K562 (cell line): Measurements from ENCODE around the gene TMEM163. TPM values are rescaled to one million over a fixed set of nuclear protein-coding genes. Genes with fewer than 3 reads are reported as not detected.

Experiments used
- ATAC-seq: fragments of 200-7000 bp; cut with Tn5 transposase; 3 replicates; pipeline ENCODE4 v1.9.1; 2020; ENCODE audit warnings: moderate library complexity
- BruUV-seq: library from RNA; stranded (reverse); fragments of 400-500 nt; replicated peaks from 2 replicates; lab custom pipeline; 2021; lab: Mats Ljungman, UMichigan
- CTCF ChIA-PET: fragments of 300-600 bp; formaldehyde crosslinking; extraction: SDS; loops from one replicate; lab custom pipeline; 2021; ENCODE audit warnings: low intra/inter-chr PET ratio; lab: Yijun Ruan, JAX
- POLR2A ChIA-PET: fragments of 300-600, 350-650 bp; sonication (Branson Sonifier 250); formaldehyde crosslinking; extraction: SDS; loops from one replicate; lab custom pipeline; 2021; ENCODE audit warnings: antibody characterized with exemption, inconsistent platforms; lab: Yijun Ruan, JAX
- DNase-seq, 4 experiments: peaks; one replicate each; pipeline versions ENCODE4 v3.0.0 to v3.0.0-alpha.2; 2011 to 2018; ENCODE audit warnings: low spot score in 3 of 4, mixed read lengths in 3 of 4; ENCODE audit errors: extremely low read depth in 1 of 4
- FAIRE-seq: peaks from 2 replicates; lab custom pipeline; 2011; peaks lifted over from hg19 to GRCh38; lab: Jason Lieb, UNC
- H2AFZ ChIP-seq: 2 replicates; pipeline ENCODE4 v1.6.0; 2011; ENCODE audit warnings: low read depth, low read length, control low read depth, inconsistent platforms
- H3K27ac ChIP-seq: fragments of 200-600 bp; 3 replicates; pipeline ENCODE4 v1.8.0; 2011; ENCODE audit warnings: low read depth, mild to moderate bottlenecking, control low read depth, inconsistent platforms, low read length, moderate library complexity, mixed read lengths; ENCODE audit errors: extremely low read depth
- H3K27me3 ChIP-seq, 2 experiments: fragments of 300-600 bp in 1 of 2; 2 replicates in 1 of 2; 3 replicates in 1 of 2; pipeline versions ENCODE4 v1.6.0 to v1.8.0; 2011; ENCODE audit warnings: inconsistent platforms in 2 of 2, low read length in 2 of 2, mild to moderate bottlenecking in 1 of 2, mixed read lengths in 1 of 2, moderate library complexity in 1 of 2; ENCODE audit not compliant: control insufficient read depth in 2 of 2, insufficient read depth in 2 of 2
- H3K36me3 ChIP-seq: fragments of 300-600 bp; 3 replicates; pipeline ENCODE4 v1.8.0; 2011; ENCODE audit warnings: mild to moderate bottlenecking, low read length, inconsistent platforms; ENCODE audit not compliant: control insufficient read depth, insufficient read depth
- H3K4me1 ChIP-seq, 2 experiments: fragments of 200-600 bp in 1 of 2; replicated peaks in 1 of 2; 2 replicates in 1 of 2; 3 replicates in 1 of 2; pipeline versions ENCODE4 v1.5.1 to v1.8.0; 2011; ENCODE audit warnings: inconsistent platforms in 2 of 2, low read length in 2 of 2, mild to moderate bottlenecking in 1 of 2, mixed read lengths in 1 of 2, moderate library complexity in 1 of 2; ENCODE audit not compliant: control insufficient read depth in 2 of 2, insufficient read depth in 2 of 2
- H3K4me2 ChIP-seq: 2 replicates; pipeline ENCODE4 v1.6.1; 2011; ENCODE audit warnings: low read length, control low read depth, inconsistent platforms, mixed read lengths; ENCODE audit not compliant: insufficient read depth
- H3K4me3 ChIP-seq: fragments of 200-600 bp; sonication (generic), shearing (Covaris generic); 2 replicates; pipeline ENCODE4 v1.5.1; 2016; ENCODE audit warnings: control low read depth, inconsistent platforms
- H3K79me2 ChIP-seq: fragments of 200-600 bp; 3 replicates; pipeline ENCODE4 v1.8.0; 2011; ENCODE audit warnings: low read length, inconsistent platforms; ENCODE audit not compliant: control insufficient read depth, insufficient read depth
- H3K9ac ChIP-seq, 2 experiments: 2 replicates each; pipeline versions ENCODE4 v1.6.0 to v1.6.1; 2011; ENCODE audit warnings: low read depth in 2 of 2, low read length in 2 of 2, control low read depth in 1 of 2, inconsistent platforms in 1 of 2, mild to moderate bottlenecking in 1 of 2, mixed read lengths in 1 of 2; ENCODE audit not compliant: insufficient read depth in 1 of 2
- H3K9me1 ChIP-seq: one replicate; pipeline ENCODE4 v1.6.0; 2011; ENCODE audit warnings: inconsistent platforms, mild to moderate bottlenecking, low read length, moderate library complexity; ENCODE audit not compliant: control insufficient read depth, insufficient read depth
- H3K9me3 ChIP-seq: replicated peaks from 2 replicates; pipeline ENCODE4 v1.5.1; 2011; ENCODE audit warnings: low read depth, low read length, inconsistent platforms; ENCODE audit not compliant: control insufficient read depth, insufficient read depth
- H4K20me1 ChIP-seq: replicated peaks from 2 replicates; pipeline ENCODE4 v1.6.1; 2011; ENCODE audit warnings: low read length, inconsistent platforms, mixed read lengths; ENCODE audit not compliant: control insufficient read depth, insufficient read depth
- ATF3 ChIP-seq, 2 experiments: fragments of 450-650 bp in 1 of 2; sonication (generic) in 1 of 2; formaldehyde crosslinking in 1 of 2; IDR thresholded peaks in 1 of 2; conservative IDR thresholded peaks in 1 of 2; 2 replicates each; pipeline versions ENCODE4 v1.6.1 to v1.8.1; 2016 to 2023; ENCODE audit warnings: mild to moderate bottlenecking in 2 of 2, moderate library complexity in 2 of 2, inconsistent platforms in 1 of 2, missing genetic modification reagents in 1 of 2
- C11orf30 ChIP-seq: fragments of 450-650 bp; IDR thresholded peaks from 2 replicates; pipeline ENCODE4 v1.6.1; 2016; ENCODE audit warnings: low read depth, mild to moderate bottlenecking
- DNMT1 ChIP-seq: fragments of 450-650 bp; IDR thresholded peaks from 2 replicates; pipeline ENCODE4 v1.6.1; 2016; ENCODE audit warnings: antibody characterized with exemption, mild to moderate bottlenecking
- MCM5 ChIP-seq: fragments of 450-650 bp; IDR thresholded peaks from 2 replicates; pipeline ENCODE4 v1.6.1; 2016; ENCODE audit warnings: low read depth
- MTF1 ChIP-seq: fragments of 250-450 bp; sonication (Bioruptor Pico); IDR thresholded peaks from 2 replicates; pipeline ENCODE4 v1.9.0; 2021; ENCODE audit warnings: moderate library complexity, mild to moderate bottlenecking, inconsistent platforms, borderline replicate concordance
- NR3C1 ChIP-seq: sonication (generic); formaldehyde crosslinking; IDR thresholded peaks from 2 replicates; pipeline ENCODE4 v1.8.1; 2022; ENCODE audit warnings: missing genetic modification reagents
- RAD21 ChIP-seq, 2 experiments: fragments of 250-450 bp in 1 of 2; fragments of 450-650 bp in 1 of 2; sonication (Bioruptor Pico) in 1 of 2; formaldehyde crosslinking in 1 of 2; IDR thresholded peaks in 1 of 2; conservative IDR thresholded peaks in 1 of 2; 2 replicates each; pipeline versions ENCODE4 v1.4.0 to v1.8.0; 2020 to 2022; ENCODE audit warnings: mild to moderate bottlenecking in 2 of 2, moderate library complexity in 1 of 2
- TCF7 ChIP-seq: sonication (generic); IDR thresholded peaks from 2 replicates; pipeline ENCODE4 v1.6.1; 2016; ENCODE audit warnings: antibody characterized with exemption, borderline replicate concordance
- ZBTB9 ChIP-seq: fragments of 450-650 bp; formaldehyde crosslinking; IDR thresholded peaks from 2 replicates; pipeline ENCODE4 v1.4.0; 2020; ENCODE audit warnings: mild to moderate bottlenecking, moderate library complexity
- WGBS: fragments of 100-300 bp; shearing (Covaris generic); methylation state at CpG from one replicate; pipeline ENCODE4 v1.1.6; 2016; ENCODE audit warnings: low coverage, mixed read lengths; ENCODE audit not compliant: insufficient coverage; ENCODE audit errors: missing lambda C conversion rate; 5-methylcytosine and 5-hydroxymethylcytosine counted together
- in situ Hi-C: fragments of 300-500 bp; cut with MboI; formaldehyde crosslinking; loops from 4 replicates; pipeline ENCODE4 v1.15.0; 2018; ENCODE audit warnings: inconsistent platforms, mixed read lengths
- intact Hi-C: fragments of 100-400 bp; cut with micrococcal nuclease; formaldehyde crosslinking; loops from 2 replicates; pipeline ENCODE4 v1.14.2; 2022
- polyA plus RNA-seq, 8 experiments: library from polyadenylated mRNA; depleted of rRNA in 4 of 8; stranded (reverse) in 5 of 8; unstranded in 3 of 8; fragments of >200 nt; fragmentation: Nextera tagmentation in 2 of 8; fragmentation: Illumina TruSeq in 1 of 8; extraction: Ambion mirVana in 2 of 8; extraction: Trizol in 1 of 8; gene quantifications; 2 replicates each; pipeline versions ENCODE4 v1.2.1 to v1.2.3, GENCODE V29; 2011 to 2014; ENCODE audit warnings: inconsistent platforms in 1 of 8, missing spikeins in 1 of 8
- total RNA-seq, 7 experiments: library from RNA; depleted of rRNA in 6 of 7; stranded (reverse); fragments of >200 nt in 6 of 7; fragmentation: Illumina TruSeq in 2 of 7; extraction: Trizol in 2 of 7; gene quantifications; 2 replicates each; pipeline versions ENCODE4 v1.2.1 to v1.2.3, GENCODE V29; 2011 to 2021; ENCODE audit warnings: low replicate concordance in 1 of 7
- TF ChIP-seq, protein P1 (sequence below): fragments of 450-650 bp; formaldehyde crosslinking; IDR thresholded peaks from 2 replicates; pipeline ENCODE4 v1.4.0; 2020; ENCODE audit warnings: mild to moderate bottlenecking, mixed read lengths
- TF ChIP-seq, protein P2 (sequence below): sonication (generic); formaldehyde crosslinking; IDR thresholded peaks from 2 replicates; pipeline ENCODE4 v1.8.0; 2022; ENCODE audit warnings: mild to moderate bottlenecking, missing genetic modification reagents

The TMEM163 gene
- total and polyA plus RNA-seq, 9 of the 15 experiments (the other 6 are each of a cell fraction or from before 2014, with no cell fraction given) = 0.04 to 0.68 (median 0.16) TPM; not detected in 3

DNA sequence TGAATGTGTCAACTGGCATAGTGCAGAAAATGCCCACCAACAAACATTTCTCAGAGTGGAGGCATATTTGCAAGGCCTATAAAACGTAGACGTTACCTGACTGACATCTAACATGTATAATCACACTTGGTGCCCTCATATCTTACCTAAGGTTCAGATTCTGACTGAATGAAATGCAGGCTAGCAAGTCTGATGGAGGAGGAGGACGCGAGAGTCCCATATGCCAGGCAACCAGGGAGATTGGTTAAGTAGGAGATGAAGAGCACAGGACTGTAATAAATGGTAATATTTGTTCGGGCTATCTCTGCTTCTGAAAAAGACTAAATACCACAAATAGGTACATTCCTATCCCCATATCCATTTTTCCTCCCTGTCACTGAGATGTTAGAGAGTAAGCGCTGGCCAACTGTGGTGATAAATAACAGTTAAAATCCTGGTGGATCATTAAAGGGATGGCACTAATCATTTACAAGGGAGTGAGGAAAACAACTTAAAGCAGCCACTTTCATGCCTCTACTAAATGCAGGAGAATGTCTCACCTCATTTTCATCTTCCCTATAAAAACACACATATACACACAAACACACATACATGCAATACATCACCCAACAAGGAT, 217.2 kb downstream of the TMEM163 start:
- FAIRE-seq (no peak), ATAC-seq (no peak), DNase-seq (no peak)
- Histone ChIP-seq H3K9me1 (no peaks in the 10 kb centered on the region), H3K27me3 (peaks cover 10 to 32% of the 10 kb centered on the region in 2 experiments; a peak in 3 of 5 replicates), H3K4me1 (no peaks in the 10 kb centered on the region), H4K20me1 (no peaks in the 10 kb centered on the region; the same call in 1 of the 2 replicates), H3K4me3 (no peak overlapping the region), H3K79me2 (no peaks in the 10 kb centered on the region), H3K9ac (no peak overlapping the region), H2AFZ (no peak overlapping the region), H3K4me2 (no peak overlapping the region), H3K36me3 (no peaks in the 10 kb centered on the region), H3K27ac (no peak overlapping the region), H3K9me3 (no peaks in the 10 kb centered on the region)
- BruUV-seq = no TSS peak
- WGBS = 3% methylated on average over 6 of the region's 6 CpGs
- intact Hi-C loops (no loop called here), in situ Hi-C loops (no loop called here)
- ChIA-PET POLR2A (no interaction called here), CTCF (no interaction called here)
- TF ChIP-seq C11orf30 (no peak), ZBTB9 (no peak), NR3C1 (CRISPR knock-in tag) (no peak), RAD21 (CRISPR knock-in tag; conservative IDR thresholded peaks at IDR 0.05 in 1 of 2, IDR thresholded peaks at IDR 0.05 in 1 of 2) (no peak), MCM5 (no peak), TCF7 (no peak), MTF1 (CRISPR knock-in tag) (no peak), ATF3 (IDR thresholded peaks at IDR 0.05) (no peak), ATF3 (CRISPR knock-in tag; conservative IDR thresholded peaks at IDR 0.05) (no peak), DNMT1 (no peak)
- TF ChIP-seq, protein P1, sequence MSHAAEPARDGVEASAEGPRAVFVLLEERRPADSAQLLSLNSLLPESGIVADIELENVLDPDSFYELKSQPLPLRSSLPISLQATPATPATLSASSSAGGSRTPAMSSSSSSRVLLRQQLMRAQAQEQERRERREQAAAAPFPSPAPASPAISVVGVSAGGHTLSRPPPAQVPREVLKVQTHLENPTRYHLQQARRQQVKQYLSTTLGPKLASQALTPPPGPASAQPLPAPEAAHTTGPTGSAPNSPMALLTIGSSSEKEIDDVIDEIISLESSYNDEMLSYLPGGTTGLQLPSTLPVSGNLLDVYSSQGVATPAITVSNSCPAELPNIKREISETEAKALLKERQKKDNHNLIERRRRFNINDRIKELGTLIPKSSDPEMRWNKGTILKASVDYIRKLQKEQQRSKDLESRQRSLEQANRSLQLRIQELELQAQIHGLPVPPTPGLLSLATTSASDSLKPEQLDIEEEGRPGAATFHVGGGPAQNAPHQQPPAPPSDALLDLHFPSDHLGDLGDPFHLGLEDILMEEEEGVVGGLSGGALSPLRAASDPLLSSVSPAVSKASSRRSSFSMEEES (CRISPR knock-in tag) = no peak
- TF ChIP-seq, protein P2, sequence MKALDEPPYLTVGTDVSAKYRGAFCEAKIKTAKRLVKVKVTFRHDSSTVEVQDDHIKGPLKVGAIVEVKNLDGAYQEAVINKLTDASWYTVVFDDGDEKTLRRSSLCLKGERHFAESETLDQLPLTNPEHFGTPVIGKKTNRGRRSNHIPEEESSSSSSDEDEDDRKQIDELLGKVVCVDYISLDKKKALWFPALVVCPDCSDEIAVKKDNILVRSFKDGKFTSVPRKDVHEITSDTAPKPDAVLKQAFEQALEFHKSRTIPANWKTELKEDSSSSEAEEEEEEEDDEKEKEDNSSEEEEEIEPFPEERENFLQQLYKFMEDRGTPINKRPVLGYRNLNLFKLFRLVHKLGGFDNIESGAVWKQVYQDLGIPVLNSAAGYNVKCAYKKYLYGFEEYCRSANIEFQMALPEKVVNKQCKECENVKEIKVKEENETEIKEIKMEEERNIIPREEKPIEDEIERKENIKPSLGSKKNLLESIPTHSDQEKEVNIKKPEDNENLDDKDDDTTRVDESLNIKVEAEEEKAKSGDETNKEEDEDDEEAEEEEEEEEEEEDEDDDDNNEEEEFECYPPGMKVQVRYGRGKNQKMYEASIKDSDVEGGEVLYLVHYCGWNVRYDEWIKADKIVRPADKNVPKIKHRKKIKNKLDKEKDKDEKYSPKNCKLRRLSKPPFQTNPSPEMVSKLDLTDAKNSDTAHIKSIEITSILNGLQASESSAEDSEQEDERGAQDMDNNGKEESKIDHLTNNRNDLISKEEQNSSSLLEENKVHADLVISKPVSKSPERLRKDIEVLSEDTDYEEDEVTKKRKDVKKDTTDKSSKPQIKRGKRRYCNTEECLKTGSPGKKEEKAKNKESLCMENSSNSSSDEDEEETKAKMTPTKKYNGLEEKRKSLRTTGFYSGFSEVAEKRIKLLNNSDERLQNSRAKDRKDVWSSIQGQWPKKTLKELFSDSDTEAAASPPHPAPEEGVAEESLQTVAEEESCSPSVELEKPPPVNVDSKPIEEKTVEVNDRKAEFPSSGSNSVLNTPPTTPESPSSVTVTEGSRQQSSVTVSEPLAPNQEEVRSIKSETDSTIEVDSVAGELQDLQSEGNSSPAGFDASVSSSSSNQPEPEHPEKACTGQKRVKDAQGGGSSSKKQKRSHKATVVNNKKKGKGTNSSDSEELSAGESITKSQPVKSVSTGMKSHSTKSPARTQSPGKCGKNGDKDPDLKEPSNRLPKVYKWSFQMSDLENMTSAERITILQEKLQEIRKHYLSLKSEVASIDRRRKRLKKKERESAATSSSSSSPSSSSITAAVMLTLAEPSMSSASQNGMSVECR (CRISPR knock-in tag) = no peak
